ENCODE data around the gene C19orf85.

Gene C19orf85

GRCh38 chr19:55464039-55464661, 401 bp downstream of the C19orf85 start:
- Histone ChIP-seq H3K4me1 (ENCODE audit: low read length) (peaks cover 15% of the 10 kb centered on the region), H3K79me2 (ENCODE audit: low read length) (0 out of 2 replicates have a peak, but pooled peaks cover 3% of the 10 kb centered on the region), H3K4me3 (ENCODE audit: low read length) (no peak overlapping the region), H3K27me3 (ENCODE audit: low read depth, low read length) (no peaks in the 10 kb centered on the region), H4K20me1 (ENCODE audit: insufficient read depth, low read length) (no peaks in the 10 kb centered on the region), H3K4me2 (ENCODE audit: low read length) (no peak overlapping the region), H3K9me3 (ENCODE audit: insufficient read depth, low read length) (no peaks in the 10 kb centered on the region), H3K9ac (ENCODE audit: low read length) (no peak overlapping the region), H2AFZ (ENCODE audit: low read depth, low read length) (no peak overlapping the region), H3K27ac (ENCODE audit: low read length) (no peak overlapping the region), H3K36me3 (replicated peaks; ENCODE audit: low read depth, low read length) (no peaks in the 10 kb centered on the region)
- TF ChIP-seq CTCF (IDR thresholded peaks at IDR 0.05; ENCODE audit: low read depth, low read length) = no peak
- no peak for TF ChIP-seq EZH2phosphoT487 (IDR thresholded peaks at IDR 0.05; ENCODE audit: low read depth)

- H4K20me1 ChIP-seq (ENCODE audit: insufficient read depth, low read length) = no peaks in the 10 kb centered on the region
- no peak overlapping the region for H3K9ac ChIP-seq (ENCODE audit: low read length)
- H3K9me3 ChIP-seq (ENCODE audit: insufficient read depth, low read length) = no peaks in the 10 kb centered on the region
- 0 out of 2 replicates have a peak, but pooled peaks cover 3% of the 10 kb centered on the region for H3K79me2 ChIP-seq (ENCODE audit: low read length)
- TF ChIP-seq EZH2phosphoT487 (IDR thresholded peaks at IDR 0.05; ENCODE audit: low read depth) = no peak
- TF ChIP-seq CTCF (IDR thresholded peaks at IDR 0.05; ENCODE audit: low read depth, low read length) = no peak
- H3K36me3 ChIP-seq (replicated peaks; ENCODE audit: low read depth, low read length) = no peaks in the 10 kb centered on the region
- H2AFZ ChIP-seq (ENCODE audit: low read depth, low read length) = no peak overlapping the region
- H3K4me2 ChIP-seq (ENCODE audit: low read length) = no peak overlapping the region
- no peak overlapping the region for H3K27ac ChIP-seq (ENCODE audit: low read length)
- H3K4me1 ChIP-seq (ENCODE audit: low read length) = peaks cover 15% of the 10 kb centered on the region
- no peak overlapping the region for H3K4me3 ChIP-seq (ENCODE audit: low read length)
- no peaks in the 10 kb centered on the region for H3K27me3 ChIP-seq (ENCODE audit: low read depth, low read length)
Observed at GRCh38 chr19:55463583-55464031, 944 bp downstream of the C19orf85 start.

- Histone ChIP-seq H3K9ac (ENCODE audit: low read length) (no peak overlapping the region), H3K9me3 (ENCODE audit: insufficient read depth, low read length) (no peaks in the 10 kb centered on the region), H3K4me2 (ENCODE audit: low read length) (0 out of 2 replicates have a peak overlapping the region, but pooled peaks have one; percentile 97), H3K4me1 (ENCODE audit: low read length) (peaks cover 11% of the 10 kb centered on the region), H3K27ac (ENCODE audit: low read length) (no peak overlapping the region), H4K20me1 (ENCODE audit: insufficient read depth, low read length) (no peaks in the 10 kb centered on the region), H3K27me3 (ENCODE audit: low read depth, low read length) (no peaks in the 10 kb centered on the region), H3K79me2 (ENCODE audit: low read length) (0 out of 2 replicates have a peak, but pooled peaks cover 3% of the 10 kb centered on the region), H3K4me3 (ENCODE audit: low read length) (no peak overlapping the region), H3K36me3 (replicated peaks; ENCODE audit: low read depth, low read length) (no peaks in the 10 kb centered on the region), H2AFZ (ENCODE audit: low read depth, low read length) (no peak overlapping the region)
- TF ChIP-seq EZH2phosphoT487 (IDR thresholded peaks at IDR 0.05; ENCODE audit: low read depth) (no peak), CTCF (IDR thresholded peaks at IDR 0.05; ENCODE audit: low read depth, low read length) (no peak)
Observed at GRCh38 chr19:55462722-55463121, 1.8 kb downstream of the C19orf85 start.

- Histone ChIP-seq H2AFZ (ENCODE audit: low read depth, low read length) (peak overlapping the region; percentile 72), H3K9me3 (ENCODE audit: insufficient read depth, low read length) (no peaks in the 10 kb centered on the region), H3K79me2 (ENCODE audit: low read length) (0 out of 2 replicates have a peak, but pooled peaks cover 3% of the 10 kb centered on the region), H3K27ac (ENCODE audit: low read length) (no peak overlapping the region), H3K9ac (ENCODE audit: low read length) (peak overlapping the region; percentile 75), H3K4me3 (ENCODE audit: low read length) (peak overlapping the region; percentile 88), H3K4me1 (ENCODE audit: low read length) (peaks cover 11% of the 10 kb centered on the region), H4K20me1 (ENCODE audit: insufficient read depth, low read length) (no peaks in the 10 kb centered on the region), H3K4me2 (ENCODE audit: low read length) (peak overlapping the region; percentile 97), H3K27me3 (ENCODE audit: low read depth, low read length) (no peaks in the 10 kb centered on the region), H3K36me3 (replicated peaks; ENCODE audit: low read depth, low read length) (no peaks in the 10 kb centered on the region)
- no peak for TF ChIP-seq EZH2phosphoT487 (IDR thresholded peaks at IDR 0.05; ENCODE audit: low read depth)
- no peak for TF ChIP-seq CTCF (IDR thresholded peaks at IDR 0.05; ENCODE audit: low read depth, low read length)
Observed at GRCh38 chr19:55461974-55462626, 2.5 kb downstream of the C19orf85 start.
